Neuronal stem cell (in vitro differentiated cells): Measurements from ENCODE around the gene DET1.

Experiments
- DNase-seq: peaks from one replicate; pipeline ENCODE4 v3.0.0-alpha.2; 2013; ENCODE audit warnings: low spot score
- H2AFZ ChIP-seq: one replicate; pipeline ENCODE4 v1.6.1; 2013; ENCODE audit warnings: mild to moderate bottlenecking, low read length, inconsistent platforms
- H2AK5ac ChIP-seq: 2 replicates; pipeline ENCODE4 v1.6.1; 2013; ENCODE audit warnings: low read depth, mild to moderate bottlenecking, inconsistent platforms, low read length, moderate library complexity, mixed read lengths
- H2BK120ac ChIP-seq: 2 replicates; pipeline ENCODE4 v1.6.1; 2013; ENCODE audit warnings: low read depth, mild to moderate bottlenecking, inconsistent platforms, low read length, moderate library complexity, mixed read lengths
- H2BK12ac ChIP-seq: one replicate; pipeline ENCODE4 v1.6.1; 2013; ENCODE audit warnings: low read length, inconsistent platforms
- H2BK15ac ChIP-seq: 2 replicates; pipeline ENCODE4 v1.6.1; 2013; ENCODE audit warnings: mild to moderate bottlenecking, low read length, inconsistent platforms, mixed read lengths
- H2BK5ac ChIP-seq: one replicate; pipeline ENCODE4 v1.6.1; 2013; ENCODE audit warnings: inconsistent platforms, mild to moderate bottlenecking, low read length, moderate library complexity
- H3K14ac ChIP-seq: one replicate; pipeline ENCODE4 v1.6.1; 2013; ENCODE audit warnings: low read length, inconsistent platforms
- H3K18ac ChIP-seq: 2 replicates; pipeline ENCODE4 v1.6.1; 2013; ENCODE audit warnings: low read length, inconsistent platforms
- H3K23ac ChIP-seq: 2 replicates; pipeline ENCODE4 v1.6.1; 2013; ENCODE audit warnings: low read depth, mild to moderate bottlenecking, mixed read lengths, low read length, inconsistent platforms; ENCODE audit not compliant: poor library complexity
- H3K27ac ChIP-seq: replicated peaks from 3 replicates; pipeline ENCODE4 v1.5.1; 2013; ENCODE audit warnings: low read length, inconsistent platforms
- H3K27me3 ChIP-seq, 3 experiments: 2 replicates each; pipeline ENCODE4 v1.6.1; 2013; ENCODE audit warnings: low read length in 3 of 3, mild to moderate bottlenecking in 2 of 3, inconsistent platforms in 1 of 3, low read depth in 1 of 3, mixed read lengths in 1 of 3, moderate library complexity in 1 of 3; ENCODE audit not compliant: control insufficient read depth in 3 of 3, insufficient read depth in 3 of 3
- H3K36me3 ChIP-seq, 2 donors: replicated peaks in 1 of 2; 2 replicates each; pipeline ENCODE4 v1.6.1; 2013; ENCODE audit warnings: low read length in 2 of 2; ENCODE audit not compliant: control insufficient read depth in 2 of 2, insufficient read depth in 2 of 2
- H3K4ac ChIP-seq: 2 replicates; pipeline ENCODE4 v1.6.1; 2013; ENCODE audit warnings: inconsistent platforms, mild to moderate bottlenecking, low read length, moderate library complexity
- H3K4me1 ChIP-seq, 2 donors: 1 replicate in 1 of 2; 2 replicates in 1 of 2; pipeline ENCODE4 v1.6.1; 2013; ENCODE audit warnings: low read length in 2 of 2, low read depth in 1 of 2; ENCODE audit not compliant: control insufficient read depth in 2 of 2, insufficient read depth in 1 of 2
- H3K4me2 ChIP-seq: one replicate; pipeline ENCODE4 v1.6.1; 2013; ENCODE audit warnings: mild to moderate bottlenecking, low read length, inconsistent platforms; ENCODE audit not compliant: insufficient read depth, poor library complexity, severe bottlenecking
- H3K4me3 ChIP-seq, 2 donors: 2 replicates each; pipeline ENCODE4 v1.5.1; 2013; ENCODE audit warnings: low read length in 2 of 2, mild to moderate bottlenecking in 2 of 2, inconsistent platforms in 1 of 2, moderate library complexity in 1 of 2
- H3K79me1 ChIP-seq: one replicate; pipeline ENCODE4 v1.6.1; 2013; ENCODE audit warnings: low read depth, mild to moderate bottlenecking, inconsistent platforms, low read length, moderate library complexity
- H3K9ac ChIP-seq: one replicate; pipeline ENCODE4 v1.6.1; 2013; ENCODE audit warnings: mild to moderate bottlenecking, low read depth, low read length, inconsistent platforms; ENCODE audit not compliant: poor library complexity
- H3K9me3 ChIP-seq, 2 donors: replicated peaks in 1 of 2; 2 replicates each; pipeline versions ENCODE3 to v1.6.1; 2013; ENCODE audit warnings: low read length in 2 of 2, mild to moderate bottlenecking in 2 of 2, inconsistent platforms in 1 of 2, low read depth in 1 of 2, mixed read lengths in 1 of 2, moderate library complexity in 1 of 2; ENCODE audit not compliant: control insufficient read depth in 2 of 2, insufficient read depth in 1 of 2
- H4K8ac ChIP-seq: one replicate; pipeline ENCODE4 v1.6.1; 2013; ENCODE audit warnings: low read depth, mild to moderate bottlenecking, inconsistent platforms, low read length, moderate library complexity
- H4K91ac ChIP-seq: one replicate; pipeline ENCODE4 v1.6.1; 2013; ENCODE audit warnings: low read length, low read depth, mild to moderate bottlenecking, inconsistent platforms; ENCODE audit not compliant: poor library complexity
- WGBS, 2 donors: extraction: QIAGEN DNeasy Blood & Tissue Kit; methylation state at CpG; one replicate each; pipeline ENCODE4 v1.1.7; 2013; ENCODE audit warnings: missing lambda C conversion rate in 2 of 2, mixed read lengths in 1 of 2; ENCODE audit not compliant: insufficient read length in 2 of 2, insufficient replicate concordance in 1 of 2; ENCODE audit errors: extremely low coverage in 2 of 2; 5-methylcytosine and 5-hydroxymethylcytosine counted together

DET1 gene

DNA sequence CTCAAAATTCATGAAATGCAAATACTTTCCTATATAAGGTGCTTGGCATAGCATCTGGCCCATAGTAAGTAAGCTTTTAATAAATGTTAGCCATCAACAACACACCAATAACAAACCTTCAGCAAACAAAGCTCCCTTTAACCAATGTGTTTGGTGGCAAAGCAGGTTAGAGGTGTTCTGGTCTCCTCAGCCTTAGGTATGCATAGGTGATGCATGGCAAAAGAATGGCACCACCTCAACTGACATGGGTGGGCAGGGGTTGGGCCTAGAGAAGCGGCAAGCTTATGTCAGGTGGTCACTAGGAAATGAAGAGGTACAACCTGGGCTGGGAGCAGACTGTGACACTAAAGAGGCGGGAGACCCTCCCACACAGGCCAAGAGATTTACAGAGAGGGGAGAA, 40.8 kb downstream of the DET1 start:
- no peak overlapping the region for H4K91ac ChIP-seq
- no peak overlapping the region for H3K14ac ChIP-seq
- no peak overlapping the region for H4K8ac ChIP-seq
- no peak overlapping the region for H2BK120ac ChIP-seq
- H3K18ac ChIP-seq: no peak overlapping the region
- H3K4ac ChIP-seq: no peak overlapping the region
- H3K9me3 ChIP-seq: no peaks in the 10 kb centered on the region
- no peak for DNase-seq
- no peak overlapping the region for H2BK5ac ChIP-seq
- H3K27me3 ChIP-seq: no peaks in the 10 kb centered on the region
- H3K27ac ChIP-seq: no peak overlapping the region
- H2AFZ ChIP-seq: no peak overlapping the region
- H3K9ac ChIP-seq: no peak overlapping the region
- no peak overlapping the region for H2BK15ac ChIP-seq
- no peak overlapping the region for H2AK5ac ChIP-seq
- no peaks in the 10 kb centered on the region for H3K79me1 ChIP-seq
- WGBS, 2 donors: no CpG with 5 or more reads among the region's 2 CpGs
- no peak overlapping the region for H3K4me2 ChIP-seq
- no peak overlapping the region for H3K4me3 ChIP-seq
- no peaks in the 10 kb centered on the region for H3K4me1 ChIP-seq
- no peak overlapping the region for H2BK12ac ChIP-seq
- H3K23ac ChIP-seq: no peak overlapping the region
- H3K36me3 ChIP-seq: peaks cover 1 to 80% of the 10 kb centered on the region in 2 donors

DNA sequence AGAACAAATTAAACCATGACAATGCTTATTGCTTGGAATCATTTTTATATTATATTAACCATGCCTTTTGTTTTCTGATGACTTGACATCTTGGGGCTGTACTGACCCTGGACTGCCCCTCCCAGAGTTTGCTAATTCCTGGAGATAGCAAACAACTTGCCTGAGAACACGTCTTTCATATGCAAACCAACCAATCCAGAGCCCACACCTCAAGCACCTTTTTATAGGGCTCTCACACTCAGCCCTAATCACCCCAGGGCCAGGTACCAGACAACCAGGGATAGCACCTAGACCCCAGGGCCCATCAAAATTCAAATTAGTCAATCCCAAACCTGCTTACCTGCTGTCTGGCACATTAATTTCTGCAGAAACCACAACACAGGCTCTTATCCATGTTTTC, 42.0 kb downstream of the DET1 start:
- Histone ChIP-seq H4K91ac (no peak overlapping the region), H2AFZ (no peak overlapping the region), H3K4me2 (no peak overlapping the region), H3K23ac (no peak overlapping the region), H3K9me3 (no peaks in the 10 kb centered on the region), H3K79me1 (no peaks in the 10 kb centered on the region), H3K27ac (no peak overlapping the region), H3K14ac (no peak overlapping the region), H3K18ac (no peak overlapping the region), H3K36me3 (peaks cover 1 to 69% of the 10 kb centered on the region in 2 donors), H2BK12ac (no peak overlapping the region), H2AK5ac (no peak overlapping the region), H2BK5ac (no peak overlapping the region), H3K4ac (no peak overlapping the region), H4K8ac (no peak overlapping the region), H3K27me3 (no peaks in the 10 kb centered on the region), H3K4me3 (no peak overlapping the region), H3K4me1 (no peaks in the 10 kb centered on the region), H2BK15ac (no peak overlapping the region), H2BK120ac (no peak overlapping the region), H3K9ac (no peak overlapping the region)
- no peak for DNase-seq
- no CpG with 5 or more reads among the region's 1 CpG for WGBS, 2 donors

DNA sequence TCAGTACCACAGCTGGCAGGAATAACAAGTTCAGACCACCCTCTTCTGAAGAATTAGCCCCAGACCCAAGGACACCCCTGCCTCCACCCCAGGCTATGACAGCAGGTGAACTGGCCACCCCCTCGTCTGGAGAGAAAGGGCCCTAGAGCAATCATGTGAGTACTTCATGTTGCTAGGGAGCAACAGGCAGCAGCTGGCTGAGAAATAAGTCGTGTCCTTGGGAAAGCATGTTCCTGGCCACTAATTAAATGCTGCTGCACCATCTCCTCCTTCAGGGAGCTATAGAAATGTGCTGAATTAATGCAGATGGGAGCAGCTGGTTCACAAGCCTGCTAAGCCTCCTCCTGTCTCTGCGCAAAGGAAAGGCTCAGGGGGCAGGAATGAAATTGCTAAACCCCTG, 47.5 kb downstream of the DET1 start:
- peaks cover 0 to 4% of the 10 kb centered on the region in 2 donors for H3K4me1 ChIP-seq
- no peak overlapping the region for H2BK120ac ChIP-seq
- no peak overlapping the region for H2BK15ac ChIP-seq
- H3K36me3 ChIP-seq: peaks cover 0 to 15% of the 10 kb centered on the region in 2 donors
- H3K4me3 ChIP-seq: no peak overlapping the region
- no peak overlapping the region for H4K91ac ChIP-seq
- no peaks in the 10 kb centered on the region for H3K9me3 ChIP-seq
- H3K27me3 ChIP-seq: no peaks in the 10 kb centered on the region
- no peak overlapping the region for H3K23ac ChIP-seq
- H3K4me2 ChIP-seq: no peak overlapping the region
- H3K27ac ChIP-seq: no peak overlapping the region
- no peak overlapping the region for H3K4ac ChIP-seq
- WGBS, 2 donors: no CpG with 5 or more reads among the region's 3 CpGs
- DNase-seq: no peak
- no peak overlapping the region for H2AFZ ChIP-seq
- no peak overlapping the region for H4K8ac ChIP-seq
- H2BK5ac ChIP-seq: no peak overlapping the region
- H3K14ac ChIP-seq: no peak overlapping the region
- no peak overlapping the region for H3K9ac ChIP-seq
- H3K79me1 ChIP-seq: no peaks in the 10 kb centered on the region
- H3K18ac ChIP-seq: no peak overlapping the region
- H2AK5ac ChIP-seq: no peak overlapping the region
- no peak overlapping the region for H2BK12ac ChIP-seq

DNA sequence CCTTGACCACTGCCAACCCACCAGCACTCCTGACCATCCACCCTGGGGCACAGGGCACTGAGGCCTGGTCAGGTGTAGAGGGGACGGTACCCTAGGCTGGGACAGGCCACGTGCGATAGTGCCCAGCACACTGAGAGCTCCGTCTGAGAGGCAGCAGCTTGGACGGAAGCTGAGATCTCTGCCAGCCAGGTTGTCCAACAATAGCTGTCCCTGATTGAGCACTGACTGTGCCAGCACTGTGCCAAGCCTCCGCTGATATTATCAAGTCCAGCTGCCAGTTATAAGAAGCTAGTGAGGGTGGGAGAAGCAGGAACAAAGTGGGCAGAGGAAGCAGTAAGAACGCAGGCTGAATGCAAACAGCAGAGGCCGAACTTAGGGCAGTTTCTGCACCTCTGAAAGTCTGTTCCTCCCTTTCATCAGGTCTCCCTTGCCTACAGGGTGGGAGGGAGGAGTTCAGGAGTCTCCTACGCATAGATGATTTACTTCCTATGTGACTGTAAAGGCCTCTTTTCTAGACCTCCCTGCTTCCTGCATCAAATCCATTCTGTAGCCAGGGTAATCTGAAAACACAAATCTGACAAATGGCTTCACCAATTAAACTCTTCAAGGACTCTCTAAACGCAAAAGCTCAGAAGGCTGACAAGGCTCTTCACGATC, 49.2 kb downstream of the DET1 start:
- no peak overlapping the region for H2BK15ac ChIP-seq

More for the DNA sequence above, 49.2 kb downstream of the DET1 start:
- no peak for DNase-seq
- Histone ChIP-seq H3K14ac (no peak overlapping the region), H3K36me3 (peaks cover 0 to 2% of the 10 kb centered on the region in 2 donors), H3K79me1 (no peaks in the 10 kb centered on the region), H3K4me2 (no peak overlapping the region), H3K4ac (no peak overlapping the region), H3K9ac (no peak overlapping the region), H2BK120ac (no peak overlapping the region), H2BK5ac (no peak overlapping the region), H3K4me3 (peak overlapping the region in 1 of 2 donors; percentile 6), H3K27me3 (no peaks in the 10 kb centered on the region), H4K8ac (no peak overlapping the region), H4K91ac (no peak overlapping the region), H2AFZ (no peak overlapping the region), H2BK12ac (no peak overlapping the region), H3K23ac (no peak overlapping the region), H3K9me3 (no peaks in the 10 kb centered on the region), H3K27ac (no peak overlapping the region), H3K4me1 (peaks cover 0 to 4% of the 10 kb centered on the region in 2 donors), H3K18ac (no peak overlapping the region), H2AK5ac (no peak overlapping the region)
- WGBS, 2 donors: no CpG with 5 or more reads among the region's 11 CpGs
